KBM-7 (cell line): ENCODE data around the gene MYO15A.

ENCODE experiments used
- DNase-seq: peaks from one replicate; pipeline ENCODE4 v3.0.0-alpha.2; 2015
- in situ Hi-C: fragments of 300-500 bp; cut with MboI; formaldehyde crosslinking; loops from 2 replicates; pipeline ENCODE4 v1.14.3; 2020; ENCODE audit warnings: low sequenced_read_pairs, low pct_unique_long_range_greater_than_20kb, mixed read lengths

Gene MYO15A

GRCh38 chr17:18227635-18228034 lies 119.1 kb downstream of the MYO15A start:
- in situ Hi-C loops = no loop called here

GRCh38 chr17:18228176-18228682 lies 119.7 kb downstream of the MYO15A start:
- DNase-seq = no peak
- in situ Hi-C loops = no loop called here

More at GRCh38 chr17:18227635-18228034, 119.1 kb downstream of the MYO15A start:
- no peak for DNase-seq

- DNase-seq = no peak
- in situ Hi-C loops = no loop called here
Observed at GRCh38 chr17:18229254-18229653, 120.7 kb downstream of the MYO15A start.
